CD4-positive, alpha-beta T cell treated with Interleukin-15 for 4 hours (primary cell): ENCODE data around the gene PRR33.
"Not testable (repeated sequence)": the region's sequence is repeated elsewhere in the genome, so short reads cannot be mapped to it uniquely, and the experiment has no call there.

Experiments used
- DNase-seq: peaks from one replicate; pipeline ENCODE4 v3.0.0-alpha.2; 2020; ENCODE audit warnings: low spot score

Gene PRR33

GRCh38 chr11:1889224-1889930 lies 2.3 kb downstream of the PRR33 start:
- DNase-seq: peak; percentile 69

- DNase-seq: no peak
These were observed 2.9 kb downstream of the PRR33 start for GRCh38 chr11:1888811-1889210.

GRCh38 chr11:1888347-1888753 lies 3.3 kb downstream of the PRR33 start:
- no peak for DNase-seq

- no peak for DNase-seq
These were observed 4.0 kb downstream of the PRR33 start for GRCh38 chr11:1887451-1888346.

- not testable (repeated sequence) for DNase-seq
These were observed 5.1 kb downstream of the PRR33 start for GRCh38 chr11:1886551-1886950.

GRCh38 chr11:1884303-1884700 lies 7.4 kb downstream of the PRR33 start:
- DNase-seq: no peak

GRCh38 chr11:1883346-1884302 lies 8.1 kb downstream of the PRR33 start:
- DNase-seq: no peak

GRCh38 chr11:1882265-1883238 lies 9.1 kb downstream of the PRR33 start:
- peak; percentile 72 for DNase-seq

- DNase-seq: no peak
These were observed 10.0 kb downstream of the PRR33 start for GRCh38 chr11:1881442-1882264.

GRCh38 chr11:1880746-1881441 lies 10.8 kb downstream of the PRR33 start:
- DNase-seq: no peak

- no peak for DNase-seq
These were observed 11.6 kb downstream of the PRR33 start for GRCh38 chr11:1879941-1880720.

GRCh38 chr11:1879342-1879940 lies 12.3 kb downstream of the PRR33 start:
- no peak for DNase-seq

GRCh38 chr11:1878137-1879031 lies 13.3 kb downstream of the PRR33 start:
- no peak for DNase-seq

GRCh38 chr11:1877211-1878136 lies 14.2 kb downstream of the PRR33 start:
- DNase-seq: no peak

GRCh38 chr11:1876361-1877063 lies 15.2 kb downstream of the PRR33 start:
- DNase-seq: no peak
